ENCODE data around the gene EFEMP1. TPM values are rescaled to one million over a fixed set of nuclear protein-coding genes. Genes with fewer than 3 reads are reported as not detected.

EFEMP1 gene
- polyA plus RNA-seq, 3 donors, result not detected

- no CpG with 5 or more reads among the region's 1 CpG for WGBS (ENCODE audit: insufficient coverage)
- Histone ChIP-seq H3K79me2 (ENCODE audit: insufficient read depth, low read length) (no peaks in the 10 kb centered on the region), H3K9me3 (replicated peaks in 1 of 2; ENCODE audit: control insufficient read depth in 1 of 2, insufficient read depth in 1 of 2, low read length in 2 of 2) (no peaks in the 10 kb centered on the region), H2AFZ (ENCODE audit: insufficient read depth, low read depth, low read length, poor library complexity, severe bottlenecking) (no peak overlapping the region), H3K27me3 (ENCODE audit: control insufficient read depth in 2 of 2, insufficient read depth in 2 of 2, low read length in 2 of 2) (peaks cover 0 to 3% of the 10 kb centered on the region in 2 donors), H3K36me3 (replicated peaks in 1 of 2; ENCODE audit: control insufficient read depth in 1 of 2, insufficient read depth in 2 of 2, low read length in 2 of 2) (no peaks in the 10 kb centered on the region), H3K9ac (ENCODE audit: insufficient read depth, low read length, poor library complexity, severe bottlenecking) (no peak overlapping the region), H3K4me3 (replicated peaks in 1 of 3; ENCODE audit: low read depth in 2 of 3, low read length in 3 of 3) (no peak overlapping the region), H3K27ac (ENCODE audit: low read depth in 1 of 2, low read length in 2 of 2) (no peak overlapping the region), H3K4me2 (replicated peaks; ENCODE audit: extremely low read depth, low read length, poor library complexity, severe bottlenecking) (no peak overlapping the region), H3K4me1 (ENCODE audit: control insufficient read depth in 1 of 2, insufficient read depth in 2 of 2, low read length in 2 of 2) (no peaks in the 10 kb centered on the region), H4K20me1 (ENCODE audit: insufficient read depth, low read length) (no peaks in the 10 kb centered on the region)
- no peak for DNase-seq
- Mint-ChIP-seq H3K9me3 (peaks cover 0 to 3% (median 0%) of the 10 kb centered on the region in 7 donors), H3K36me3 (no peaks in the 10 kb centered on the region), H3K27ac (no peak overlapping the region), H3K27me3 (ENCODE audit: low read depth in 3 of 3) (peaks cover 4 to 9% (median 4%) of the 10 kb centered on the region in 3 donors), H3K4me1 (no peaks in the 10 kb centered on the region), H3K4me3 (no peak overlapping the region)
- intact Hi-C loops (cut with micrococcal nuclease), result no loop called here
- TF ChIP-seq CTCF (IDR thresholded peaks at IDR 0.05), result no peak
These were observed 45.4 kb upstream of the EFEMP1 start for GRCh38 chr2:55968941-55969340.

- no peaks in the 10 kb centered on the region for H3K9me3 ChIP-seq (replicated peaks in 1 of 2; ENCODE audit: control insufficient read depth in 1 of 2, insufficient read depth in 1 of 2, low read length in 2 of 2)
- no peak overlapping the region for H3K27ac ChIP-seq (ENCODE audit: low read depth in 1 of 2, low read length in 2 of 2)
- DNase-seq, result no peak
- H3K79me2 ChIP-seq (ENCODE audit: insufficient read depth, low read length), result no peaks in the 10 kb centered on the region
- H3K4me3 ChIP-seq (replicated peaks in 1 of 3; ENCODE audit: low read depth in 2 of 3, low read length in 3 of 3), result no peak overlapping the region
- H3K27me3 Mint-ChIP-seq (ENCODE audit: low read depth in 3 of 3), result peaks cover 4 to 9% (median 5%) of the 10 kb centered on the region in 3 donors
- H3K4me3 Mint-ChIP-seq, result no peak overlapping the region
- no peak overlapping the region for H3K4me2 ChIP-seq (replicated peaks; ENCODE audit: extremely low read depth, low read length, poor library complexity, severe bottlenecking)
- no peak overlapping the region for H3K27ac Mint-ChIP-seq
- no peaks in the 10 kb centered on the region for H3K27me3 ChIP-seq (ENCODE audit: control insufficient read depth in 2 of 2, insufficient read depth in 2 of 2, low read length in 2 of 2)
- no peaks in the 10 kb centered on the region for H3K36me3 Mint-ChIP-seq
- no peaks in the 10 kb centered on the region for H3K36me3 ChIP-seq (replicated peaks in 1 of 2; ENCODE audit: control insufficient read depth in 1 of 2, insufficient read depth in 2 of 2, low read length in 2 of 2)
- H3K4me1 ChIP-seq (ENCODE audit: control insufficient read depth in 1 of 2, insufficient read depth in 2 of 2, low read length in 2 of 2), result no peaks in the 10 kb centered on the region
- no peaks in the 10 kb centered on the region for H4K20me1 ChIP-seq (ENCODE audit: insufficient read depth, low read length)
- intact Hi-C loops (cut with micrococcal nuclease), result no loop called here
- no peak for TF ChIP-seq CTCF (IDR thresholded peaks at IDR 0.05)
- no peak overlapping the region for H3K9ac ChIP-seq (ENCODE audit: insufficient read depth, low read length, poor library complexity, severe bottlenecking)
- H3K9me3 Mint-ChIP-seq, result peaks cover 0 to 3% (median 0%) of the 10 kb centered on the region in 7 donors
- H3K4me1 Mint-ChIP-seq, result no peaks in the 10 kb centered on the region
- WGBS (ENCODE audit: insufficient coverage), result 71% methylated on average over 4 of the region's 6 CpGs
- no peak overlapping the region for H2AFZ ChIP-seq (ENCODE audit: insufficient read depth, low read depth, low read length, poor library complexity, severe bottlenecking)
These were observed 43.0 kb upstream of the EFEMP1 start for GRCh38 chr2:55966401-55967118.

Measured in CD14-positive monocyte (primary cell).